Right ventricle myocardium inferior (tissue), 1 donor: ENCODE data around the gene ZNF225. TPM values are rescaled to one million over a fixed set of nuclear protein-coding genes. Genes with fewer than 3 reads are reported as not detected.
A peak's percentile ranks its signal among the peaks of the same experiment; 100 is the strongest.
"Not testable (repeated sequence)": the region's sequence is repeated elsewhere in the genome, so short reads cannot be mapped to it uniquely, and the experiment has no call there.

ENCODE experiments used
- ATAC-seq: fragments of 200-7000 bp; cut with Tn5 transposase; one replicate; pipeline ENCODE4 v1.9.1; 2020; ENCODE audit warnings: mild to moderate bottlenecking, moderate library complexity
- DNase-seq: peaks from one replicate; pipeline ENCODE4 v3.0.0; 2021; ENCODE audit errors: missing footprints
- intact Hi-C: fragments of 100-400 bp; cut with DNase I; formaldehyde crosslinking; loops from one replicate; pipeline ENCODE4 v1.11.0; 2022
- long read RNA-seq: library from polyadenylated mRNA; unstranded; transcript quantifications from one replicate; pipeline ENCODE4 v2.0.0, GENCODE V29; 2021
- total RNA-seq: library from RNA; stranded (reverse); fragmentation: NEBNext Ultra II Directional; extraction: Animal tissue kit (Norgen Biotek cat#: 25700); gene quantifications from one replicate; pipeline ENCODE4 v1.2.1, GENCODE V29; 2021
- donor health status: DM: no; HTN: yes; CAD: no; lungs with severe emphysema.

Gene ZNF225
- total RNA-seq, result 3.0 TPM
- long read RNA-seq, partial matches to known transcripts, result 0 of 2 reads
- long read RNA-seq, other reads (novel, unspliced or antisense), result 2 of 2 reads

GRCh38 chr19:44113138-44113783, at the start of gene ZNF225:
Gene ZNF225, plus strand, starts transcription at chr19:44113399. Its CDS starts 2,429 bp downstream, at chr19:44115828.
- ATAC-seq (peak; percentile 100), DNase-seq (peak; percentile 95)
- intact Hi-C loops, result loop anchor here (1.0 to 10.0 kb wide), 5 partner anchors 19 to 192 kb away; partner anchors contain the start of genes ZNF224, ZNF226, ZNF234 and ZNF235

GRCh38 chr19:44066305-44066704, 46.9 kb upstream of the ZNF225 start:
- ATAC-seq (no peak), DNase-seq (no peak)
- intact Hi-C loops, result no loop called here

GRCh38 chr19:44069415-44069814, 43.8 kb upstream of the ZNF225 start:
- no peak for DNase-seq
- intact Hi-C loops, result no loop called here
- no peak for ATAC-seq

GRCh38 chr19:44071824-44072542, 41.2 kb upstream of the ZNF225 start, which contains the start of gene ZNF284:
Gene ZNF284, plus strand, starts transcription at chr19:44072159. Its CDS starts 4,231 bp downstream, at chr19:44076390.
- intact Hi-C loops, result loop anchor here (2.0 kb wide), 2 partner anchors 19 to 23 kb away; partner anchors contain the start of genes ZNF223 and ZNF224
- DNase-seq, result peak; percentile 84
- peak; percentile 99 for ATAC-seq

- DNase-seq (no peak), ATAC-seq (peak; percentile 24)
- intact Hi-C loops, result loop anchor here (2.0 kb wide), 2 partner anchors 20 to 22 kb away; partner anchors contain the start of genes ZNF223 and ZNF224
Measured at GRCh38 chr19:44072543-44073401, 40.4 kb upstream of the ZNF225 start.

- intact Hi-C loops, result no loop called here
- ATAC-seq (no peak), DNase-seq (no peak)
Measured at GRCh38 chr19:44076325-44076724, 36.9 kb upstream of the ZNF225 start.

- no peak for ATAC-seq
- no peak for DNase-seq
- intact Hi-C loops, result no loop called here
Measured at GRCh38 chr19:44092108-44092507, 21.1 kb upstream of the ZNF225 start.

- intact Hi-C loops, result loop anchor here (1.0 to 2.0 kb wide), 2 partner anchors 19 to 21 kb away; partner anchors contain the start of genes ZNF225 and ZNF284
- ATAC-seq, result peak; percentile 98
Measured at GRCh38 chr19:44093931-44094765, 19.1 kb upstream of the ZNF225 start, which contains the start of gene ZNF224. Gene ZNF224, plus strand, starts transcription at chr19:44094361. Its CDS starts 3,513 bp downstream, at chr19:44097874.

GRCh38 chr19:44107751-44108150, 5.4 kb upstream of the ZNF225 start:
- ATAC-seq (no peak), DNase-seq (no peak)
- intact Hi-C loops, result no loop called here

More at GRCh38 chr19:44093931-44094765, 19.1 kb upstream of the ZNF225 start, which contains the start of gene ZNF224:
- peak; percentile 93 for DNase-seq

GRCh38 chr19:44109458-44109857, 3.7 kb upstream of the ZNF225 start:
- DNase-seq (no peak), ATAC-seq (no peak)
- intact Hi-C loops, result no loop called here

- ATAC-seq (no peak), DNase-seq (no peak)
- intact Hi-C loops, result loop anchor here (1.0 to 10.0 kb wide), 5 partner anchors 14 to 193 kb away; partner anchors contain the start of genes ZNF226, ZNF234 and ZNF235
Measured at GRCh38 chr19:44111910-44112463, 1.2 kb upstream of the ZNF225 start.

GRCh38 chr19:44112802-44113137, 429 bp upstream of the ZNF225 start:
- ATAC-seq, result no peak
- intact Hi-C loops, result loop anchor here (1.0 to 10.0 kb wide), 6 partner anchors 14 to 192 kb away; partner anchors contain the start of genes ZNF224, ZNF226, ZNF234 and ZNF235

GRCh38 chr19:44113784-44114390, 688 bp downstream of the ZNF225 start:
- DNase-seq, result no peak
- no peak for ATAC-seq
- intact Hi-C loops, result loop anchor here (1.0 to 10.0 kb wide), 5 partner anchors 20 to 191 kb away; partner anchors contain the start of genes ZNF224, ZNF226, ZNF234 and ZNF235

More at GRCh38 chr19:44112802-44113137, 429 bp upstream of the ZNF225 start:
- DNase-seq, result no peak

GRCh38 chr19:44121162-44121561, 8.0 kb downstream of the ZNF225 start:
- DNase-seq, ATAC-seq, intact Hi-C loops: not testable (repeated sequence)

- intact Hi-C loops, result no loop called here
- DNase-seq (no peak), ATAC-seq (no peak)
Measured at GRCh38 chr19:44131955-44132354, 18.8 kb downstream of the ZNF225 start.

GRCh38 chr19:44141191-44142058, 28.2 kb downstream of the ZNF225 start, which contains the start of gene ZNF234:
Gene ZNF234, plus strand, starts transcription at chr19:44141554. Its CDS starts 3,079 bp downstream, at chr19:44144633.
- intact Hi-C loops, result loop anchor here (2.0 kb wide), 1 partner anchor 29 kb away; the partner anchor contains the start of gene ZNF225
- DNase-seq (peak; percentile 87), ATAC-seq (peak; percentile 97)
